Measurements from ENCODE around the gene FUT9. TPM values are rescaled to one million over a fixed set of nuclear protein-coding genes. Genes with fewer than 3 reads are reported as not detected.

FUT9 gene
- total and polyA plus RNA-seq, 2 of the 8 experiments (the other 6 are each of a cell fraction or from before 2014, with no cell fraction given), result 0.85 to 4.9 TPM

DNA sequence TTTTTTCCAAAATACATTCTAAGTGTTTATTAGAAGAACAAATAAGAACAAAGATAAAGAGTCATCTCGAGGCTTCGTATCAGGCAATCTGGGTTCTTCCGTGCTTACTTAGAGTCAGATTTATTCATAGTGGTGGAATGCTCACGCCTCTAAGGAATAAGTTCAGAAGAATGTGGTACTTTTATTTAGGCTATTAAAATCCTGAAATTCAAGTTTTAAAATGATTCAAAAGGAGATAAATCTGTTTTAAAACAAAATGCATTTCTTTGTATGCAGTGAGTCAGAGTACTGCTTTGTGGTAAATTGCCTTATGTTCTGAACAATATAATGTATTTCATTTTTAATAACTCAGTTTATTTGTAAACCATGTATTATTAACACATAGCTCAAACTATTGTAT is 89.1 kb downstream of the FUT9 start:
- no peak overlapping the region for H2AK5ac ChIP-seq (ENCODE audit: low read depth, low read length)
- H3K27me3 ChIP-seq (replicated peaks in 1 of 4; ENCODE audit: control insufficient read depth in 3 of 4, extremely low read depth in 1 of 4, insufficient read depth in 3 of 4, low read length in 3 of 4), result no peaks in the 10 kb centered on the region
- POLR2A ChIA-PET (ENCODE audit: partially characterized antibody), result no interaction called here
- no peak overlapping the region for H4K91ac ChIP-seq (replicated peaks; ENCODE audit: insufficient read length, low read length)
- no peak overlapping the region for H4K8ac ChIP-seq (ENCODE audit: extremely low read depth, insufficient read depth, low read length)
- H3K36me3 ChIP-seq (ENCODE audit: control insufficient read depth in 2 of 4, insufficient read depth in 4 of 4, low read length in 3 of 4), result no peaks in the 10 kb centered on the region
- no peak overlapping the region for H3K9ac ChIP-seq (replicated peaks in 1 of 4; ENCODE audit: extremely low read depth in 1 of 4, low read depth in 3 of 4, low read length in 3 of 4)
- no peak overlapping the region for H3K23ac ChIP-seq (ENCODE audit: insufficient read length)
- no peaks in the 10 kb centered on the region for H3K4me1 ChIP-seq (replicated peaks in 1 of 4; ENCODE audit: control insufficient read depth in 3 of 4, insufficient read depth in 4 of 4, low read length in 3 of 4)
- WGBS, 2 experiments (ENCODE audit: extremely low coverage in 1 of 2, insufficient coverage in 1 of 2, insufficient read length in 1 of 2, insufficient replicate concordance in 2 of 2, low coverage in 1 of 2, low lambda C conversion rate in 2 of 2, missing lambda C conversion rate in 1 of 2), result 89% methylated on average over 4 of the region's 4 CpGs; no CpG with 5 or more reads in 1 of the 2 experiments
- H3K23me2 ChIP-seq (ENCODE audit: low read depth, low read length), result no peaks in the 10 kb centered on the region
- H4K5ac ChIP-seq (ENCODE audit: insufficient read length, low read depth, low read length), result no peak overlapping the region
- H3K14ac ChIP-seq (ENCODE audit: insufficient read length), result no peak overlapping the region
- H3K18ac ChIP-seq (ENCODE audit: extremely low read depth, low read length), result no peak overlapping the region
- no peak overlapping the region for H2BK12ac ChIP-seq (ENCODE audit: low read depth, low read length)
- no peak overlapping the region for H3K4me2 ChIP-seq (ENCODE audit: insufficient read depth in 1 of 2, low read depth in 2 of 2, low read length in 2 of 2)
- H2AFZ ChIP-seq (ENCODE audit: low read length), result no peak overlapping the region
- H2BK5ac ChIP-seq (ENCODE audit: low read depth, low read length), result no peak overlapping the region
- no peak overlapping the region for H3K4ac ChIP-seq (replicated peaks; ENCODE audit: insufficient read length, low read depth, low read length)
- no peaks in the 10 kb centered on the region for H3K9me3 ChIP-seq (ENCODE audit: insufficient read depth in 2 of 2, low read depth in 1 of 2, low read length in 1 of 2)
- no peaks in the 10 kb centered on the region for H3K79me1 ChIP-seq (ENCODE audit: low read depth, low read length)
- no peak for DNase-seq (ENCODE audit: low read depth in 1 of 2, low spot score in 2 of 2)
- no peak overlapping the region for H2BK15ac ChIP-seq (ENCODE audit: low read length)
- no peak for FAIRE-seq
- H4K20me1 ChIP-seq (replicated peaks in 1 of 2; ENCODE audit: control insufficient read depth in 1 of 2, insufficient read depth in 2 of 2, low read length in 2 of 2), result no peaks in the 10 kb centered on the region
- H3K79me2 ChIP-seq (ENCODE audit: control insufficient read depth in 1 of 2, insufficient read depth in 2 of 2, low read length in 2 of 2), result no peaks in the 10 kb centered on the region
- no peak overlapping the region for H3K27ac ChIP-seq (ENCODE audit: low read depth, low read length)
- H3K56ac ChIP-seq (replicated peaks; ENCODE audit: insufficient read length, low read depth, low read length), result no peak overlapping the region
- no peak overlapping the region for H2BK120ac ChIP-seq (replicated peaks; ENCODE audit: low read depth, low read length)
- CTCF ChIA-PET (ENCODE audit: partially characterized antibody), result interaction anchor here (0.6 kb wide), 1 partner anchor 51 kb away, joined by 3 read pairs; no protein-coding TSS in a partner anchor
- no peak overlapping the region for H3K4me3 ChIP-seq (ENCODE audit: extremely low read depth in 1 of 4, insufficient read depth in 2 of 4, low read depth in 3 of 4, low read length in 4 of 4)
- H2BK20ac ChIP-seq (ENCODE audit: low read length), result no peak overlapping the region
- TF ChIP-seq, protein P1, sequence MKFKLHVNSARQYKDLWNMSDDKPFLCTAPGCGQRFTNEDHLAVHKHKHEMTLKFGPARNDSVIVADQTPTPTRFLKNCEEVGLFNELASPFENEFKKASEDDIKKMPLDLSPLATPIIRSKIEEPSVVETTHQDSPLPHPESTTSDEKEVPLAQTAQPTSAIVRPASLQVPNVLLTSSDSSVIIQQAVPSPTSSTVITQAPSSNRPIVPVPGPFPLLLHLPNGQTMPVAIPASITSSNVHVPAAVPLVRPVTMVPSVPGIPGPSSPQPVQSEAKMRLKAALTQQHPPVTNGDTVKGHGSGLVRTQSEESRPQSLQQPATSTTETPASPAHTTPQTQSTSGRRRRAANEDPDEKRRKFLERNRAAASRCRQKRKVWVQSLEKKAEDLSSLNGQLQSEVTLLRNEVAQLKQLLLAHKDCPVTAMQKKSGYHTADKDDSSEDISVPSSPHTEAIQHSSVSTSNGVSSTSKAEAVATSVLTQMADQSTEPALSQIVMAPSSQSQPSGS (IDR thresholded peaks at IDR 0.05; ENCODE audit: low read length), result no peak
- TF ChIP-seq, protein P2, sequence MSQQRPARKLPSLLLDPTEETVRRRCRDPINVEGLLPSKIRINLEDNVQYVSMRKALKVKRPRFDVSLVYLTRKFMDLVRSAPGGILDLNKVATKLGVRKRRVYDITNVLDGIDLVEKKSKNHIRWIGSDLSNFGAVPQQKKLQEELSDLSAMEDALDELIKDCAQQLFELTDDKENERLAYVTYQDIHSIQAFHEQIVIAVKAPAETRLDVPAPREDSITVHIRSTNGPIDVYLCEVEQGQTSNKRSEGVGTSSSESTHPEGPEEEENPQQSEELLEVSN (IDR thresholded peaks at IDR 0.05), result no peak
- TF ChIP-seq EZH2 (IDR thresholded peaks at IDR 0.05; ENCODE audit: low read depth, low read length, severe bottlenecking) (no peak), CHD1 (IDR thresholded peaks at IDR 0.05; ENCODE audit: low read depth, low read length) (no peak), FOSL1 (IDR thresholded peaks at IDR 0.05; ENCODE audit: insufficient read depth, low read depth, low read length) (no peak), JUN (IDR thresholded peaks at IDR 0.05; ENCODE audit: low read depth, low read length) (no peak), EP300 (IDR thresholded peaks at IDR 0.05; ENCODE audit: borderline replicate concordance in 1 of 2, low read depth in 2 of 2, low read length in 2 of 2) (no peak), ASH2L (IDR thresholded peaks at IDR 0.05; ENCODE audit: low read length) (no peak), CTBP2 (IDR thresholded peaks at IDR 0.05; ENCODE audit: borderline replicate concordance, insufficient read depth, insufficient read length, low read length) (no peak), HDAC2 (IDR thresholded peaks at IDR 0.05; ENCODE audit: borderline replicate concordance in 1 of 2, low read depth in 2 of 2, low read length in 2 of 2) (no peak), GABPA (IDR thresholded peaks at IDR 0.05; ENCODE audit: borderline replicate concordance, insufficient read depth, low read length) (no peak)
